Stimulated activated naive CD8-positive, alpha-beta T cell treated with anti-CD3 and anti-CD28 coated beads, Interleukin-15, Interleukin-2, amounts not matched to agents 100 U/mL and 50 U/mL, for 24 hours (primary cell): ENCODE data around the gene STK40.

ENCODE experiments used
- ATAC-seq: fragments of 150-1000 bp; cut with Tn5 transposase; one replicate; pipeline ENCODE4 v1.10.0; 2021
- DNase-seq: peaks from one replicate; pipeline ENCODE4 v3.0.0; 2021

Gene STK40

DNA sequence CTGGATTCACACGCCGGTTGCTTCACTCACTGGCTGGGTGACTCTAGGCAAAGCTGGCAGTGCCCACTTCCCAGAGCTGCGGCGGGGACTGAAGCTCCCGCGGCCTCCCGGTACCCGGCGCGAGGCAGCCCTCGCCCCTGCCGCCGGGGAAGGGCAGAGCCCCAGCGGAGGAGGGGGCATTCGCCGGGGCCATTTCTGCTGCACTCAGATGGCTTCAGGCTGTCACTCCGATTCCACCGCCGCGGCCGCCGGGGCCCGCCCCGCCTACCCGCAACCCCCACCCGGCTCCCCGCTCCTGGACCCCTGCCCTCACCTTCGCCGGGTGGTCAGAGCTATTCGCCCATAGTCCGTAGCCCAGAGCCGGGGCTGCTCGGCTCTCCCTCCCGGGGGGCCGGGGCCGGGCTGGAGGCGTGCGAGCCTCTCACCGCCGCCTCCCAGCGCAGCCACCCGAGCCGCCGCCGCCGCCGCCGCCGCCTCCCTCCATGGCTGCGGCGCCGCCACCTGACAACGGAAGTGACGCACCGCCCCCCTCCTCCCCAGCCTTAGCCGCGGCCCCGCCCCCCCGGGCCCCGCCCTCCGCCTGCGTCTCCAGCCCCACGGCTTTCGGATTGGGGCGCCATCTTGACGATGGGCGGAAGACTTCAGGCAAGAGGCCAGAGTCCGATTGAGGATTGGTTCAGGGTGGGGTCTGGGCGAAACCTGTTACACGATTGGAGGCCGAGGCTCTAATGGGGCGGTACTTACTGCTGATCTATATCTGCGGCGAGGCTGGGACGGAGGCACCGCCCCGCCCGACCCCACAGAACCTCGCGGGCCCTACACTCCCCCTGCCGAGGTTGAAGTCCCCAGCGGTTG is at the start of gene STK40:
Gene STK40, minus strand, starts transcription at position 515 of the 855 bp plus-strand sequence. CDS start 24,592 bp downstream, outside the sequence.
- ATAC-seq (peak; percentile 93), DNase-seq (peak; percentile 99)

- no peak for DNase-seq
- no peak for ATAC-seq
These were observed 47.4 kb upstream of the STK40 start for GRCh38 chr1:36433102-36433501.

GRCh38 chr1:36432616-36433015 is 46.9 kb upstream of the STK40 start:
- no peak for DNase-seq
- no peak for ATAC-seq

DNA sequence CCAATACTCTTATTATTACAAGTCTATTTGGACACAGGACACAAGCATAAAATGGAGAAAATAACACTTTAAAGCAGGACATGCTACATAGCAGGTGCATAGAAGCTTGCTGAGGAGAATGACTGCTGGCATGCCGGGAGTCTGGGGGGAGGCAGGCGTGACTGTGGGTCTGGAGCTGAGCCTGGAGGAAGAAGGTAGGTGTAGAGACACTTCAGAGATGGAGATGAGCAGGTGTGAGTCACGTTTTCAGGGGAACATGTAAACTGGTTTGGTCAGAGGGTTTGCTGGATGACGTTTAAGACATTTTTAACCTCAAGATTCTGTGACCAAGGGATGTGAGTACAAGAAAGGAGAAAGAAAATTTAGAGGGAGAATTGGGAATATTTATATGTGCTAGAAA is 40.1 kb upstream of the STK40 start:
- ATAC-seq = no peak

DNA sequence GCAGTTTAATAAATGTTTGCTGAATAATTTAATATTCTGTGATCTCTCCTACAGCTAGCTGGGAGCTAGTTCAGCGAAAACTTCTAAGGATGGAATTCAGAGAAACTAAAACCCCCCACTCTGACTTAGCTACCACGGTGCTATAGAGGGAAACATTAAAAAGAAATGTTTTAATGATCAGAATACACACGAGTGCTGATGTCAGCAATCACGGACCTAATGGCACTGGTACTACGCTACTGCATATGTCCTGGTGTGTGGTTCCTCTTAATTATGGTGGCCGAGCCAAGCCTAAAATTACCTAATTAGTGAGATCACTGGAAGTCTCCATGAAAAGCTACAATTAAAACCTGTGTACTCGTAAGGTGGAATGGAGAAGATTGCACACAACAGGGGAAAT is 35.9 kb upstream of the STK40 start:
- no peak for DNase-seq
- no peak for ATAC-seq

More for the DNA sequence above, 40.1 kb upstream of the STK40 start:
- DNase-seq = no peak

- DNase-seq = peak; percentile 95
- ATAC-seq = peak; percentile 93
These were observed 35.2 kb upstream of the STK40 start for GRCh38 chr1:36420836-36421317.

GRCh38 chr1:36420409-36420808 is 34.7 kb upstream of the STK40 start:
- ATAC-seq = no peak
- no peak for DNase-seq

DNA sequence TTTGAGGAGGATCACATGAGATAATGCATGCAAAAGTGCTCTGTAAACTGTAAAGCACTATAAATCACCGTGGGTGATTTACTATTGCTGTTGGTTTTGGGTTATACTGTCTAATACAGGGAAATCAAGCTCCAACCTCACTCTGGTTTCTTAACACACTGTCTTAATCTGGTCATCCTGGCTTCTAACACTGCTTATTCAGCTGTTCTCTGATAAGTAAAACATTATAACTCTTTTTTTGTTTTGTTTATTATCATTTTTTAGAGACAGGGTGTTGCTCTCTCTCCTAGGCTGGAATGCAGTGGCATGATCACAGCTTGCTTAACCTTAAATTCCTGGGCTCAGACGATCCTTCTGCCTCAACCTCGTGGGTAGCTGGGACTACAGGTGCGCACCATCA is 33.8 kb upstream of the STK40 start:
- ATAC-seq = no peak
- DNase-seq = no peak

- DNase-seq (no peak), ATAC-seq (no peak)
These were observed 33.4 kb upstream of the STK40 start for GRCh38 chr1:36419140-36419539.

- no peak for ATAC-seq
- no peak for DNase-seq
These were observed 32.2 kb upstream of the STK40 start for GRCh38 chr1:36417931-36418330.

DNA sequence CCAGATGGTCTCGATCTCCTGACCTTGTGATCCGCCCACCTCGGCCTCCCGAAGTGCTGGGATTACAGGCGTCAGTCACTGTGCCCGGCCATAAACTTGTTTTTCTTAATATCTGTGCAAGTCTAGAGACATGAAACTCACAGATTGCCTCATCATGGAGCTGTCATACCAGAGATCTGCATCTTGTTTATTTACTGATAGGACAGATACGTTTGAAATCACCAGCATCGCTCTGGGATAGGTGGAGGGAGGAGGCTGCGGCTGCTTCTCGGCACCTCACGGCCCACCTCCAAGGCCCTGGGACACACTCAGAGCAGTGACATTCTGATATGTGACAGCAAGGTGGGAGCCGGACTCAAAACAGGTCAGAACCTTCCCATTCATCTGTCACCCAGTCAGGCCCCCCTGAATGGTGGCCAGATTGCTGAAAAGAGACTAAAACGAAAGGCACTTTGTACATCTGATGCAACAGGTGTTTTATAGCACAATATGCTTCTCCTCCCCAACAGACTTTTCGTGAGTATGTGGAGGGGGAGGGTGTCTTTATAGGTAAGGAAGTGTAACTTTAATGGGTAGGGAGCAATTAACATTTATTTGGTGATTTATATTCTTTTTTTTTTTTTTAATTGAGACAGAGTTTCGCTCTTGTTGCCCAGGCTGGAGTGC is 30.1 kb upstream of the STK40 start:
- no peak for ATAC-seq
- no peak for DNase-seq

GRCh38 chr1:36414384-36414783 is 28.7 kb upstream of the STK40 start:
- DNase-seq = no peak
- no peak for ATAC-seq

- ATAC-seq (peak; percentile 97), DNase-seq (peak; percentile 54)
These were observed 26.2 kb upstream of the STK40 start for GRCh38 chr1:36411674-36412648.

DNA sequence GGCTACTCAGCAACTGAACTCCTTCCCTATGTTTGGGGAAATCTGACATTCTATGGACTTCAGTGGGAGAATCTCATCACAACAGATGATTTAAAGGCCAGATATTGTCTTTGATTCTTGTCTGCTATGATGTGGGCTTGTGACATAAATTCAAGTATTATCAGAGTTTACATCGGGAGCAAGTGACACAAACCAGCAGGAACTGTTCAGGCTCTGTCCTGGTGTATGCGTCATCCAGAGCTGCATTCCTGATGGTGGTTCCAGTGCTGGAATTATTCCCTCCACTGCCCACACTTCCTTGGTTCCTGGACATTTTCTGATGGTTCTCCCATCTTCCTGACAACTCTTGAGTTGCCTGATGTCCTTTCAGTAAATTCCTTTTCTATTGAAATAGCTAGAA is 22.8 kb upstream of the STK40 start:
- no peak for DNase-seq
- ATAC-seq = no peak

GRCh38 chr1:36406440-36406839 is 20.7 kb upstream of the STK40 start:
- ATAC-seq = no peak
- no peak for DNase-seq

GRCh38 chr1:36402504-36402890 is 16.8 kb upstream of the STK40 start:
- no peak for ATAC-seq
- no peak for DNase-seq

DNA sequence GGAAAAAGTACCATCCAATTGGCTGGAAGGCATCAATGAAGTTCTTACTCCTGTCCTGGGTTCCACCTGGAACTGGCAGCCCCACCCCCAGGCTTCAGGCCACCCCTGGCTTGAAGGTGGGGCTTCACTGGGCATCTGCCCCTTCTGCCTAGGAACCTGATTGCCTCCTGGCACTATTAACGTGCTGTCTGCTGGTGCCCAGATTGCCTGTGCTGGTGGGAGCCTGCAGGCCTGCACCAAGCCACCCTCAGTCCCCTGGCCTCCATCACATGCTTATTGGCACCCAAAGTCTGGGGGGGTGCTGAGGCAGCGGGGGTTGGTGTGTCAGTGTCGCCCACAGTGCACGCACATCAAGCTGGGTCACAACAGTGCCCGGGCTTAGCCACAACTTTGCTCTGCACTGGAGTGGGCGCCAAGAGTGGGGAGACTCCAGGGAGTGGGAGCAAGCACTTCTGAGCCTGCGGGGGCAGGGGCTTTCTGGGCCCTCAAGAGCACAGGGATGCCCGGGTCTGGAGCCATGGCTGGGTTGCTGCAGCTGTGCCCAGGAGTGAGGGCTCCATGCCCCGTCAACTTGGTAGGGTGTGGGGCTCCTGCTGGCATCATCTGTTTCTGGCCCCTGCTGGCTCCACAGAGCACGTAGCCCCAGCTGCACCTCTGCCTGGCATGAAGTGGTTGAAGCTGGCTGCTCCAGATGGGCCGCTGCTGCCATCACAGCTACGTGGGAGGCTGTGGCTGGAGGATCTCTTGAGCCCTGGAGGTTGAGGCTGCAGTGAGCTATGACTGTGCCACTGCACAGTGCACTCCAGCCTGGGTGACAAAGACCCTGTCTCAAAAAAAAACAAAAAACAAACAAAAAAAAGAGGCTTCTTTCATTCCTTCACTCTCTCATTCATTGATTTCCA is 16.1 kb upstream of the STK40 start:
- no peak for DNase-seq
- no peak for ATAC-seq

GRCh38 chr1:36400825-36401601 is 15.3 kb upstream of the STK40 start:
- DNase-seq (peak; percentile 73), ATAC-seq (peak; percentile 67)

DNA sequence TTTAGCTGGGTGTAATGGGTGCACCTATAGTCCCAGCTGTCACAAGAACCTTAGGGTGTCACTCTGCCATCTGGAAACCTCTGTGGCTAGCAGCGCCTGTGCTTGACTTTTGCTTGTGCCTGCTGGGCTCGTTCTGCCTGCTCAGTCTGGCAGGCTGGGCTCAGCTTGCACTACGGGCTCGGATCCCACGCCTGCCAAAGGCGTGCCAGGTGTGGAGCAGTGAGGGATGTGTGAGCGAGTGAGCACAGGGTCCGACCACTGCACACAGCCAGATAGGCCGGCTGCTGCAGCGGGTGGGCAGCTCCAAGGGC is 14.7 kb upstream of the STK40 start:
- no peak for ATAC-seq
- DNase-seq = no peak

DNA sequence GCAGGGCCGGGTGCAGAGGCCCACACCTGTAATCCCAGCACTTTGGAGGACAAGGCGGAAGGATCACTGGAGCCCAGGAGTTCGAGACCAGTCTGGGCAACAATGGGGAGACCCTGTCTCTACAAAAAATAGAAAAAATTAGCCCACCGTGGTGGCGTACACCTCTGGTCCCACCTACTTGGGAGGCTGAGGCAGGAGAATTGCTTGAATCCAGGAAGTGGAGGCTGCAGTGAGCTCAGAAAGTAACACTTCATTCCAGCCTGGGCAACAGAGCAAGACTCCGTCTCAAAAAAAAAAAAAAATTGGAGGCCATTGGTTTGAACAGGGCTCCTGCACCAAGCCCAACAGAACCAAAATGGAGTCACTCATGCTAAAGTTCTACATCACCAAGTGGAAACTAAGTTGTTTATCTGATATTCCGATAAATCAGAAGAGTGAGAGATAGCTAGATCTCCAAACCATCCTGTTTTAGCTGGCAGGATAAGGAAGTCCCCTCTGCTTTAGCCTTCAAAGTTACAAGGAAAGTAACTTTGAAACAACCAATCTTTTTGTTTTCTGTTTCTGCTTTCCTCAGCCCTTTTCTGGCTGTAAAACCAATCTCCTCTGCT is 12.8 kb upstream of the STK40 start:
- ATAC-seq (no peak), DNase-seq (no peak)
